NCI-H1092 treated with DMSO at 0.1 percent for 48 hours (cell line): ENCODE measurements around the gene CDK8.
"Not testable (repeated sequence)": the region's sequence is repeated elsewhere in the genome, so short reads cannot be mapped to it uniquely, and the experiment has no call there.

Experiments
- DNase-seq: peaks from one replicate; lab custom pipeline; 2025; lab: John Stamatoyannopoulos, UW

The CDK8 gene

DNA sequence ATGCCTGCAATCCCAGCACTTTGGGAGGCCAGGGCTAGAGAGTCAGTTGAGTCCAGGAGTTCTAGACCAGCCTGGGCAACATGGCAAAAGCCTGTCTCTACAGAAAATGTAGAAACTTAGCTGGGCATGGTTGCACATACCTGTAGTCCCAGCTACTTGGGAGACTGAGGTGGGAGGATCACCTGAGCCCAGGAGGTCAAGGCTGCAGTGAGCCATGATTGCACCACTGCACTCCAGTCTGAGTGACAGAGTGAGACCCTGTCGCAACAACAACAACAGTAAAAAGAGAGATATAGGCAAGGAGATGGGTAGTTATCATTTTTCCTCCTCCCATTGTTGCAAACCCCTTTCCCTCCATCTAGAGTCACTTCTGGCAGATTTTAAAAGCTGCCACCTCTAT lies 62.2 kb downstream of the CDK8 start:
- DNase-seq = not testable (repeated sequence)

DNA sequence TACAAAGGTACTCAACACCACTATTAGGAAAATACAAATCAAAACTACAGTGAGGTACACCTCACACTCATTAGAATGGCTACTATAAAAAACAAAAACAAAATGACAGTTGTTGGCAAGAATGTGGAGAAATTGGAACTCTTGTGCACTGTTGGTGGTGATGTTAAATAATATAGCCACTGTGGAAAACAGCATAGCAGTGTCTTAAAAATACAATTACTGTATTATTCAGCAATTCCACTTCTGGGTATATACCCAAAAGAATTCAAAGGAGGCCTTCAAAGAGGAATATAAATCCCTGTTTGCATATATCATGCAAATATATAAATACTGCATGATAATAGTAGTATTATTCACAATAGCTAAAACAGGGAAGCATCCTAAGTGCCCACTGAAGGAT lies 66.8 kb downstream of the CDK8 start:
- no peak for DNase-seq

DNA sequence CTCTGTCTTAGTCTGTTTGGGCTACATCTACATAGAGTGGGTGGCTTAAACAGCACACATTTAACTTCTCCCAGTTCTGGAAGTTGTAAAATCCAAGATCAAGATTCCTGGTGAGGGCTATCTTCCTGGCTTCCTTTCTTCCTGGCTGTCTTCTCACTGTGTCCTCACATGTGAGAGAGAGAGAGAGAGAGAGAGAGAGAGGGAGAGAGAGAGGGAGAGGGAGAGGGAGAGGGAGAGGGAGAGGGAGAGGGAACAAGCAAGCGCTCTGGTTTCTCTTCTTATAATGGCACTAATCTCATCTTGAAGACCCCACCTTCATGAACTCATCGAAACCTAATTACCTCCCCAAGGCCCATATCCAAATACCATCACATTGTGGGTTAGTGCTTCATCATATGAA lies 69.2 kb downstream of the CDK8 start:
- no peak for DNase-seq

DNA sequence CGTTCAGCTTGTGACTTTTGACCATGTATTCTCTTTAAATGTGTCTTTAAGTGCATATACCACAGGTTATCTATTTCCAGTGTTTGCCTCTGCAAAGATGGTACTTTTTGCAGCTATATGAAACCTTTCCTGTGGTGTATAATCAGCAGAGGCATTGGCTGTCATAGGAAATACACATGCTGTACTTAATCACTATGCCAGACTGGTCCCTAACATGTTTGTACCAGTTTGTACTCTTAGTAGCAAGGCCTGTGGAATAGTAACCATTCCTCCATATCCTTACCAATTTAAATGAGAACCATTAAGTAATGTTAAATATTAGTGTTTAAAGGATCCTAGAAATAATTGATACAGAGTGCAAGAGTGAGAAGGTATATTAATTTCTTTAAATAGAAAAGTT lies 69.8 kb downstream of the CDK8 start:
- no peak for DNase-seq

DNA sequence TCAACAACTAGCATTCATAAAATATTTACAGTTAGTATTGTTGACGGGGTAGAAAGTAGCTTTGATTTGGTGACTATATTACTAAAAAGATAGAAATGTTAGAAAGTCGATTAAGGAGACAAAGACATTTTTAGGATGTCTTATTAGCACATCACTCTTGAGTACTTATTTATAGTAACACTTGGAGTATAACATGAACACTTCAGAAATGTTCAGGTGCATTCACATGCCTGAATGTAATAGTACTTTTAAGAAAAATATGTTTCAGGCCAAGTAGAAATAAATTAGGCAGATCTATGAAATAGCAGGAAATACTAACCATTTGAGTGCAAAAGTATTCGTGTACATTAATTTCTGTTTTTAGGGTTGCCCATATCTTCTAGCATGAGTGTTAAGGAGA lies 70.4 kb downstream of the CDK8 start:
- no peak for DNase-seq

DNA sequence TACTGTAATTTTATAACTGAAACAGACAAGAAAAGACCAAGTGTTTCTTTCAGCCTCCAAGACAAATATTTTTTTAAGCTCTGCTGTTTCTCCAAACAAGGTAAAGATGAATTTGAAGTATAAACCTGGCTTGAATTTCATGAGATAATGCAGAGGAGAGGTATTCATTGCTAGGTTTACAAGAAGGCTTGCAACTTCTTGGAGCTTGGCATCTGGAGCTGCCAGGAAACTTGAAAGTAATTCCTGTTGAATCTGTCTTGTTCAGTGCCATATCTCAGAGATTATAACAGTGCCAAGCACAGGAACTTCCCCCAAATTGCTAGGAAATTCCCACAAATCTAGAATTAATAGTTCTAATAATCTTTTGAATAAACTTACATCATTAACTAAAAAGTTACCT lies 70.9 kb downstream of the CDK8 start:
- no peak for DNase-seq

DNA sequence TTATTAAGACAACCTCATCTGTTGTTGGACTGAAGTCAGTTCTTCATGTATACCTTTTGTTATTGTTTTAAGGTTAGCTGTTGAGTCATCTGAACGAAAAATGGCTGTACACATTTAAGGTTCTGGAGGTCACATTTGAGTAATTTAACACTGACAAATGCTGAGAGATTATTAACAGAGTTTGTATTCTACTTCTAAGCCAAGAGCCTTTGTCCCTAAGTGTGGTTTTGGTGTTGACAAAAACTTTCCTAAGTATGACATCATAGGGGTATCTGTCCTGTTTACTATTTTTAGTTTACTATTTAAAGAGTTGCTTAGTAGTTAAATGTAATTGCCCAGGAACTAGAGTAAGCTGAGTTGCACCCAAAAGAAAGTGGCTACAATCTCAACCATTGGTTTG lies 71.9 kb downstream of the CDK8 start:
- no peak for DNase-seq

DNA sequence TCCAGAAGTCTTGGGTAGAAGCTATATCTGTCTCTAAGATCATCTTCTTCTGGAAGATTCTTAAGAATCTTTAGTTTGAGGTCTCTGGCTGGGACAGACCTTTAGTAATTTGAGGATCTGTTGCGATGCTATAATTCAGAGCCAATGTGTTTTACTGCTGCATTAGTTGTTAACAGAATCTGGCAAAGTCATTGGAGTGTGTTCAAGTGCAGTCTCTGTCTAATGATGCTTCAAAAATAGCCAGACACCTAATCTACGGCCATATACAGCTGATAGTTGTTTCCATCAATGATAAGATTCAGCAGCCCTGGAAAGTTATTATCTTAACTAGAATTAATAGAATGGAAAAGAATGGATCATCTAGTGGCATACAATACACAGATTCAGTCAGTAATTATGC lies 72.6 kb downstream of the CDK8 start:
- DNase-seq = no peak

DNA sequence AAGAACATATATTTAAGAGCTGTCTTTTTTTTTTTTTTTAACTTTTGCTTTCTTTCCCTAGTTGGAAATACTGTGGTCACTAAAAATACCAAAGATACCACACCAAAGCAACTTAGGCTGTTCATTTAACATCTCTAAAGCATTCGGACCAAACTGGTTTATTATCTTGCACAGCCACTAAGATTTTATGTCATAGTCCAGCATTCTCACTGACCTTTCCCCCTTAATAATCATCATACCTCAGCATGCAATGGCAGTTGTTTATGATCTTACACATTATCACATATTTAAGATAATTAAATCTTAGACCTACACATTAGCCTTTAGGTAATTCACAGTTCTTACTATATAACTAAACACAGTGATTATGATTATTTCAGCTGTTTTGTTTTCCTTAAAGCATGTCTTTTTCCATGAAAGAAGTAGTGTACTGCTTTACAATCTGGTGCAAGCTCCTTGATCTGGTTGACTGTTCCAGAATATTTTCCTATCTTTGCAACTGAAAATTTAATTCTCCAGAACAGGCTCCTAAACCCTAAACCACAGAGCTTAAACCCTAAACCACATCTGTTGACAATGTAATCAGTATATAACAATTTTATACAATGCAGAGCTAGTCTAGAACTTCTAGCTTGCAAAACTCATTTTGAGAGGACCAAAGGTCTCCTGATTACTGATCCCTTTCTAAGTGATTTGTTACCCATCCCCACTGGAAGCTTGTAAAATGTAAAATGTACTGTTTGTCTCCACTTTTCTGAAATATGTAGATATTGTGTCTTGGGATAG lies 74.2 kb downstream of the CDK8 start:
- no peak for DNase-seq

DNA sequence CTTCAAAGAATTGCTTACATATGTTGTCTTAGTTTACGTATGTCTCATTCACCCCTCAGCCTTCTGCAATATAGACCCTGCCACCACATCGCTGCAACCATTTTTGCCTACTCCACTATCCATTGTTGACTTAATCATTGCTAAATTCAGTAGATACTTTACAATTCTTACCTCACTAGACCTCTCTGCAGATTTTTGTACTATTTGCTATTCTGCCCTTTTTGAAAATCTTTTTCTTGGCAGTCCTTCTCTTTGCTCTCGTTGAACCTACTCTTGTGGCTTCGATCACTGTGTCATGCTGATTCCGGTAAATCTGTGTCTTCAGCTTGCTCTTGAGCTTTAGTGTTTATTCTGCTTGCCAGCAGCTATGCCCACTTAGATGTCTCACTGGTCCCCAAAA lies 81.2 kb downstream of the CDK8 start:
- DNase-seq = no peak

DNA sequence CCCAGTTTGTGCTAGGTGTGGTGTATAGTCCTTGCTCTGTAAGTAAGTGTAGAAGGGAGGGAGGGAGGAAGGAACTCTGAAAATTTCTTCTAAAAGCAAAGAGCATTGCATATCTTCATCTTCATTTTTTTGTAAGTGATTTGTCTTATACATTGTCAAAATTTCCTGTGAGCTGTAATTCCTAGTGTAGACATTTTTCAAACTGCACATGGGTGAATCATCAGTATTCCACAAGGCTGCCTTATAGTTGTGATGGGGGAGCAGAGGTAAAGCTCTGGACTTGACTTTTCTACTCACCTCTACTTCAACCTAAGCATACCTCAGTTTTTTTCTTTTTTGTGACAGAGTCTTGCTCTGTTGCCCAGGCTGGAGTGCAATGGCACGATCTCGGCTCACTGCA lies 86.9 kb downstream of the CDK8 start:
- no peak for DNase-seq

DNA sequence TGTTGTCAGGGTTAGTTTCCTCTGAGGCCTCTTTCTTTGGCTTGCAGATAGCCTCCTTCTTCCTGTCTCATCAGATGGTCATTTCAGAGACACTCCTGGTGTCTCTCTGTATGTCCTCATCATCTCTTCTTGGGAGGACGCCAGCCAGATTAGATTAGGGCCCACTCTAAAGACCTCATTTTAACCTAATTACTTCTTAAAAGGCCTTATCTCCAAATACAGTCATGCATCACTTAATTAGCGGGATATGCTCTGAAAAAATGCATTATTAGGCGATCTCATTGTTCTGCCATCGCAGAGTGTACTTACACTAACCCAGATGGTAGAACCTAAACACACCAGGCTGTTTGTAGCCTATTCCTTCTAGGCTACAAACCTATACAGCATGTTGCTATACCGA lies 89.0 kb downstream of the CDK8 start:
- no peak for DNase-seq

DNA sequence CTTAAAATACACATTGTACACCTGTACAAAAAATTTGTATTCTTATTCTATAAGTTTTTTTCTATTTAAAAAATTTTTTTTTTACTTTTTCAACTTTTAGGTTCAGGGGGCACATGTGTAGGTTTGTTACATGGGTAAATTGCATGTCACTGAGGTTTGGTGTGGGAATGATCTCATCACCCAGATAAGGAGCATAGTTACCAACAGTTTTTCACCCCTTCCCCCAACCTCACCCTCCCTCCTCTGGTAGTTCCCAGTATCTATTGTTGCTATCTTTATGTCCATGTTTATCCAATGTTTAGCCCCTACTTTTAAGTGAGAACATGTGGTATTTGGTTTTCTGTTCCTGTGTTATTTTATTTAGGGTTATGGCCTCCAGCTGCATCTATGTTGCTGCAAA lies 89.9 kb downstream of the CDK8 start:
- DNase-seq = no peak

DNA sequence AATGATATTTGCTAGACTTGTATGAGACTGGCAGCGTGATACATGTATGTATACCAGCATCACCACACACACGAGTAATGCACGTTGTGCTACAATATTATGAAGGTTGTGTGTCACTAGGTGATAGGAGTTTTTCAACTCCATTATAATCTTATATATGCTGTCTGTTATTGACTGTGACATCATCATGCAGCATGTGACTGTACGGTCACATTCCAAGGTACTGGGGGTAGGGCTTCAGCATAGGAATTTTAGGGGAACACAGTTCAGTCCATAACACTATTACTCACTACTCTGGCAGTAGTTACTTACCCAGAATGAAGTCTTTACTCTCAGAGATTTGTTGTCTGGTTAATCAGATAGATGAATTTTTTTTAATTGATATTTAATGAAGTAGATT lies 91.1 kb downstream of the CDK8 start:
- no peak for DNase-seq

DNA sequence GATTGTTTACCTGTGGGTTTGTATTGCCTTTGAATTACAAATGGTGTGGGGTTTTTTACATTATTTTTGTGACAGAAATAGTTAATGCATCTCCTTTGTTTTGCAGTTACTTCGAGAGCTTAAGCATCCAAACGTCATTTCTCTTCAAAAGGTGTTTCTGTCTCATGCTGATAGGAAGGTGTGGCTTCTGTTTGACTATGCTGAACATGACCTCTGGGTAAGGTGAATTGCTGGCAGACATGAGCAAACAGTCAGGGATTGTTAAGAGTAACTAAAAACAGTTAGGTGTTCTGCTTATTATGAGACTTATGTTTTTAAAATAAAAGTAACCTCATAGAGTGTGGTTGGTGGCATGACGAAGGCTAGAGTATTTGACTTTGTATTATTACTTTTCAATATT lies 95.0 kb downstream of the CDK8 start:
- no peak for DNase-seq

DNA sequence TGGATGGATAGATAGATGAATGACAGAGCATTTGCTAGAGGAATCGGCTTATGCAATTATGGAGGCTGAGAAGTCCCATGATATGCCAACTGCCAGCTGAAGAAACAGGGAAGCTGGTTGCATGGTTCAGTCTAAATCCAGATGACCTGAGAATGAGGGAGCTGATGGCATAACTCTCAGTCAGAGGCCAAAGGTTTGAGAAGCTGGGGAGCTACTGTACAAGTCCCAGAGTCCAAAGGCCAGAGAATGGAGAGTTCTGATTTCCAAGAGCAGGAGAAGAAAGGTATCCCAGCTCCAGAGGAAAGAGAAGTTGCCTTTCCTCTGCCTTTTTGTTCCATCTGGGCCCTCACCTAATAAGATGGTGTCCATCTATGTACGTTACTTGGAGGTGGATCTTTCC lies 108.3 kb downstream of the CDK8 start:
- no peak for DNase-seq

DNA sequence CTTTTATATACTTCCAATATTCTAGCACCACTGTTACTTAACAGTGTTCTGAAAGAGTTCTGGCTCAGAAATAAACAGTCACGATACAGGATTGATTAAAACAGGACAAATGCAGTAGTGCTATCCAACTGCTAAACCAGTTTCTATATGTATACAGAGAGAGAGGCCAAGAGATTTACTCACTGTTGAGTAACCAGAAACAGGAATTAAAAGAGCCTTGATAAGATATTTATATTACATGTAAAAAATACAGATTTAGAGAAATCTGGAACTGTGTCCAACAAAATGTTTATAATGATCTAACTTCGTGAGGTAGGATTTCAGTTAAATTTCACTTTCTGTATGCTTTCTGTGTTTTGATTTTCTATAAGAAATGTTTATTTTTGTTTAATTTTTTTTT lies 116.6 kb downstream of the CDK8 start:
- DNase-seq = no peak

DNA sequence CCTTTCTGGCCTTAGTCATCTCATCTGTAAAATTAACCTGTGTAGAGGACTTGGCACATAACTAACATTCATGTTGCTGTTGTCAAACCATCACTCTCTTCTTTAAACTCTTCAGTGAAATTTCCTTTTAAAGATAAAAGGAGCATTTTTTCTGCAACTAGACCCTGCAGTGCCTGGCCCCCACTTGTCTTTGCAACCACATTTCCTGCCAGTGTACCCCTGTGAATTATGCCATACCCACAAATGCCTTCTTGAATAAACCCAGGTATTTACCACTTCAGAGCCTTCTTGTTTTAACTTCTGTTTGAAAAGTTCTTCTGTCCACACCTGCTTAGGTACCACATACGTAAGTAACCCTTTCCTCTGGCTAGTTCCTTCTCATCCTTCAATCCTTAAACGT lies 118.8 kb downstream of the CDK8 start:
- DNase-seq = no peak

DNA sequence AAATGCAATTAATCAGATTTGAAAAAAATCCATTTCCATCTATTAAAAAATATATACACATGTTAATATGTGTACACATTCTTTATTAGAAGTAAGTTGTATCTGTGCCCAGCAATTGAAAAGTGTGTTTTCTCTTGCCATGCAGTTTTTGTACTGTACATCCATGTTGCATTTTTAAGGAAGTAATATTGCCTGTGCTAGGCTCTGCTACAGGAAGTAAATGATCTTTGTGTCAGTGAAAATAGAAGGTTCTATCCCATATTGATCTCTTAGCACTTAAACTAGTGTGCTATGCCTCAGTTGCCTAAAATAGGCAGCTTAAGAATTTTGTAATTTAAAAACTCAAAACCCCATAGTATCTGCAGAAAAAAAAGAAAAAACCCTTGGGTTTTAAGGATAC lies 122.5 kb downstream of the CDK8 start:
- no peak for DNase-seq

DNA sequence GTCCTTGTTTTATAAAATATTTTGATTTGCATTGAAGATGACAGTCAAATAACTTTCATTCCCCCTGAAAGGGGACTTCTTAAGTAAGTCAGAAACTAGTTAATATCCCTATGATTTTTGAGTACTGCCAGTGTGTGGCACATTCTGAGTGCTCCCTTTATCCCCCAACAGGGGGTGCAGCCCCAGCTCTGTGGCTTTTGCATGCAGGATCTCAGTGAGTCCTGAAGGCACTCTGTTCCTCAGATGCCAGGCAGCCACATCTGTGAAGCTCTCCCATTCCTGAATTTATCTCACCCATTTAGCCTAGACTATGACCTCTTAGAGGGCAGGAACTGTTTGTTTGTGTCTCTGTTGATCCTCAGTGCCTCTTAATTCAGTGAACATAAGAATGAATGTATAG lies 123.1 kb downstream of the CDK8 start:
- no peak for DNase-seq

DNA sequence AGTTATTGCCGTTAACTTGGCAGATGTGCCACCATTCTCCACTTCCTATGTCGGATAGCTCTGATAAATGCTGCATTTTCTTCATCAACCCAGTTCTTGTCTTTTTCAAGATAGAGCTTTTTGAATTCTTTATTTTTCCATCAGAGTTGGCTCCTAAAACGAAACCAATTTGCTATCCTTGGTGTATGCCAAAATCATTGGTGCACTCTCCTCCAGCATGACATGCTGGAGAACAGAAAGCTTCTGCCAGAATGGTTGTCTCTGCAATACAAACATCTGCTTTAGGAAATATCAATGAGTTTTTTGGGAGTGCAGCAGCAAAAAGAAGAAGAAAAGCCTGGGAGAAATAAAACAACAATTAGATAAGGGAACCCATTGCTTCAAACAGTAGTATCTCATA lies 124.2 kb downstream of the CDK8 start:
- no peak for DNase-seq

DNA sequence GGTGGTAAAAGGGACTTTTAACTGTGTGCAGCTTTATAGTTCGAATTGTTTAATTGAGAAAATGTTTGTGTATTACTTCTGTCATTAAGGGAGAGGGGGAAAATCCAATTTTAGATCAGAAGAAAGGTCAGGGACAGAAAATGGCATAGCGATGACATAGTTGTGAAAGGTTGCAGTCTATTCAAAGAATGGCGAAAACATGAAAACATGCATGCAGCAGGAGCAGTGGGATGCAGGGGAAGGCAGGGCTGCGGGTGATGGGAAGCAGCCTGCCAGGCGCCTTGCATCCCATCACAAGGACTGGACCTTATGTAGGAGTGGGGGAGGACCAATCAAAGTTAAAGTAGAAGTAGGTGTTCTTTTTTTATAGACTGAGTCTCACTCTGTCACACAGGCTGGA lies 125.9 kb downstream of the CDK8 start:
- no peak for DNase-seq

DNA sequence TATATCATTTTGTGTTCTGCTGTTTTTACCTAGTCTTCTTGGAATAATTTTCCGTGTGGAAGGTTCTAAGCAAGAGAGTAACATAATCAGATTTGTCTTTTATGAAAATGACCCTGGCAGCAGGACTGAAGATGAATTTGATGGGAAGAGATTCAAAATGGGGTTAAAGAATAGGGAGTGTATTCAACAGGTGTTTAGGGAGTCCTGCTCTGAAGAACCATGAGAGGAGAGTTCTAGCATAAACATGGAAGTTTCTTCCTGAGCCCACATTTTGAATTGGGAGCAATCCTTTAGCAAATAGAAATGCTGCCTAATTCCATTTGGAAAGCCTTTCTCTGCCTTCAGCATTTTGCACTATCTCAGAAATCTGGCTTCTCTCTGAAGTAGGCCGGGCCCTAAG lies 127.0 kb downstream of the CDK8 start:
- no peak for DNase-seq

DNA sequence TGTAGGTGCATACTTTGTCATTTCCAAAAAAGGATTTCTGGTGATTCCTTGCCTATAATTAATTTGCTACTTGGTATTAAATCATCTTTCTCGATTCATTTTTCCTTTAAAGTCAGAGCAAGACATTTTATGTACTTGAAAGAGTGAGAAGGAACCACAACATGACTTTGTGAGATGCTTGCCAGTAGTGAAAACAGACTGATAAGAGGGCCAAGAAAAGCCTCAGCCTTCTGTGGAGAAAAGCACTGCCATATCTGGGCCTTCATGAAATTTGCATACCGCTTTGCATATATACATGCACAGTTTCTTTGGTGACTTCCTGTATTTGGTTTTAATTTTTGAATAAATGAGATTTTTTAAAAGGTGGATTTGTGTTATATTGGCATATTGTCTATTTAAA lies 128.4 kb downstream of the CDK8 start:
- no peak for DNase-seq

DNA sequence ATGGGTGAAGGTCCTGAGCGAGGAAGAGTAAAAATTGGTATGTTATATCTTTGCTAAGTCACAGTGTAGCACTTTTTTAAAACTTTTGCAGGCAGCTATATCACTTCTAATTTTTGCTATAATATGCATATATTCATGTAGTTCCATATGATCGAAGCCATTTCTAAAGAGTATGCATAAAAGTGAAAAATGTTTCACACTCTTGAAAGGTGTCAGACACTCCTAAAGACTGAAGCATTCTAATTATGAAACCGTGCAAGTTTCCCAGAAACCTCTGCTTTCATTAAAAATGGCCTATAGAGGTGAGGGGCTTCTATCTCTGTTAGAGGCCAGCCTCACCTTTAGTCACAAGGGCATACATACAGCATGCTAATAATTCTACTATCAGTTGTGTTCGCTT lies 128.9 kb downstream of the CDK8 start:
- DNase-seq = no peak
